AG09309 (cell line): ENCODE measurements around the gene CDKAL1.

Experiments used
- DNase-seq: peaks from one replicate; pipeline ENCODE4 v3.0.0-alpha.2; 2010; ENCODE audit warnings: low read depth
- H3K4me3 ChIP-seq: 2 replicates; pipeline ENCODE4 v1.5.1; 2011; ENCODE audit warnings: mild to moderate bottlenecking, low read depth, low read length, moderate library complexity; ENCODE audit not compliant: control insufficient read depth
- CTCF ChIP-seq: IDR thresholded peaks from 2 replicates; pipeline ENCODE4 v1.5.1; 2011; ENCODE audit warnings: mild to moderate bottlenecking, low read depth, low read length, inconsistent platforms; ENCODE audit not compliant: insufficient read depth, control insufficient read depth; ENCODE audit errors: missing control alignments

CDKAL1 gene

GRCh38 chr6:20575125-20575524 lies 40.9 kb downstream of the CDKAL1 start:
- no peak overlapping the region for H3K4me3 ChIP-seq
- TF ChIP-seq CTCF: no peak
- no peak for DNase-seq

- DNase-seq: no peak
- H3K4me3 ChIP-seq: no peak overlapping the region
- no peak for TF ChIP-seq CTCF
Observed at GRCh38 chr6:20575704-20576451, 41.6 kb downstream of the CDKAL1 start.

- no peak overlapping the region for H3K4me3 ChIP-seq
- no peak for DNase-seq
- no peak for TF ChIP-seq CTCF
Observed at GRCh38 chr6:20577173-20577688, 43.0 kb downstream of the CDKAL1 start.

GRCh38 chr6:20581070-20581469 lies 46.8 kb downstream of the CDKAL1 start:
- no peak for TF ChIP-seq CTCF
- DNase-seq: no peak
- H3K4me3 ChIP-seq: no peak overlapping the region

- DNase-seq: no peak
- no peak overlapping the region for H3K4me3 ChIP-seq
- no peak for TF ChIP-seq CTCF
Observed at GRCh38 chr6:20582586-20583443, 48.6 kb downstream of the CDKAL1 start.

GRCh38 chr6:20583444-20583800 lies 49.2 kb downstream of the CDKAL1 start:
- DNase-seq: no peak
- H3K4me3 ChIP-seq: no peak overlapping the region
- no peak for TF ChIP-seq CTCF
